Small intestine (tissue), 7 donors: ENCODE measurements around the gene ING5. TPM values are rescaled to one million over a fixed set of nuclear protein-coding genes. Genes with fewer than 3 reads are reported as not detected.

Experiments
- DNase-seq, 2 donors: peaks; one replicate each; pipeline versions ENCODE4 v3.0.0 to v3.0.0-alpha.2; 2013
- FAIRE-seq: peaks from 2 replicates; lab custom pipeline; 2012; peaks lifted over from hg19 to GRCh38; lab: Jason Lieb, UNC
- H3K27ac ChIP-seq, 3 donors: one replicate each; pipeline ENCODE4 v1.5.1; 2013; ENCODE audit warnings: low read length in 2 of 3, mild to moderate bottlenecking in 2 of 3, control low read depth in 1 of 3, inconsistent platforms in 1 of 3, low read depth in 1 of 3, moderate library complexity in 1 of 3
- H3K27me3 ChIP-seq, 3 donors: one replicate each; pipeline ENCODE4 v1.6.1; 2013; ENCODE audit warnings: low read length in 3 of 3, inconsistent platforms in 1 of 3; ENCODE audit not compliant: control insufficient read depth in 3 of 3, insufficient read depth in 3 of 3
- H3K36me3 ChIP-seq, 3 donors: one replicate each; pipeline ENCODE4 v1.6.1; 2013; ENCODE audit warnings: low read length in 3 of 3, inconsistent platforms in 1 of 3, low read depth in 1 of 3, mild to moderate bottlenecking in 1 of 3, moderate library complexity in 1 of 3; ENCODE audit not compliant: control insufficient read depth in 3 of 3, insufficient read depth in 2 of 3
- H3K4me1 ChIP-seq, 3 donors: one replicate each; pipeline ENCODE4 v1.6.1; 2013; ENCODE audit warnings: low read length in 2 of 3, inconsistent platforms in 1 of 3, low read depth in 1 of 3, mild to moderate bottlenecking in 1 of 3, moderate library complexity in 1 of 3; ENCODE audit not compliant: control insufficient read depth in 3 of 3, insufficient read depth in 2 of 3
- H3K4me3 ChIP-seq, 3 donors: one replicate each; pipeline ENCODE4 v1.5.1; 2013; ENCODE audit warnings: low read length in 3 of 3, control low read depth in 1 of 3, inconsistent platforms in 1 of 3, low read depth in 1 of 3, mild to moderate bottlenecking in 1 of 3, moderate library complexity in 1 of 3
- H3K9me3 ChIP-seq, 2 donors: one replicate each; pipeline ENCODE4 v1.6.1; 2013; ENCODE audit warnings: low read depth in 1 of 2, low read length in 1 of 2; ENCODE audit not compliant: control insufficient read depth in 2 of 2, insufficient read depth in 1 of 2
- WGBS, 3 donors: extraction: QIAGEN DNeasy Blood & Tissue Kit; methylation state at CpG; one replicate each; pipeline ENCODE4 v1.1.7; 2013; 5-methylcytosine and 5-hydroxymethylcytosine counted together
- polyA plus RNA-seq, 4 donors: library from polyadenylated mRNA; stranded (reverse) in 3 of 4; unstranded in 1 of 4; fragments of 200-250 nt in 3 of 4; fragments of 120-200 nt in 1 of 4; gene quantifications; one replicate each; pipeline versions ENCODE4 v1.2.1 to v1.2.3, GENCODE V29; 2013
- donor health status: healthy with polysubstance abuse.
- donor health status: control.
- donor health status: control.
- donor health status: Bipolar disorder and iron deficiency.
- donor health status: healthy.

ING5 gene
- polyA plus RNA-seq, 4 donors, result 20.3 to 44.5 (median 35.4) TPM

- Histone ChIP-seq H3K27me3 (no peaks in the 10 kb centered on the region), H3K36me3 (peaks cover 0 to 89% (median 2%) of the 10 kb centered on the region in 3 donors), H3K4me1 (no peaks in the 10 kb centered on the region), H3K4me3 (no peak overlapping the region), H3K9me3 (no peaks in the 10 kb centered on the region), H3K27ac (no peak overlapping the region)
- 91 to 94% (median 93%) methylated on average over 15 to 17 of the region's 17 CpGs for WGBS, 3 donors
- no peak for FAIRE-seq
- no peak for DNase-seq
These were observed 25.2 kb upstream of the ING5 start for GRCh38 chr2:241676665-241677064.

- Histone ChIP-seq H3K9me3 (no peaks in the 10 kb centered on the region), H3K36me3 (peaks cover 0 to 89% (median 2%) of the 10 kb centered on the region in 3 donors), H3K27me3 (no peaks in the 10 kb centered on the region), H3K4me1 (no peaks in the 10 kb centered on the region), H3K4me3 (no peak overlapping the region), H3K27ac (no peak overlapping the region)
- 94 to 95% (median 95%) methylated on average over 24 of the region's 24 CpGs for WGBS, 3 donors
- no peak for FAIRE-seq
- DNase-seq, result no peak
These were observed 24.4 kb upstream of the ING5 start for GRCh38 chr2:241677392-241677791.

GRCh38 chr2:241678307-241678706, 23.5 kb upstream of the ING5 start:
- Histone ChIP-seq H3K27ac (no peak overlapping the region), H3K27me3 (no peaks in the 10 kb centered on the region), H3K4me3 (no peak overlapping the region), H3K36me3 (peaks cover 0 to 84% (median 0%) of the 10 kb centered on the region in 3 donors), H3K9me3 (no peaks in the 10 kb centered on the region), H3K4me1 (no peaks in the 10 kb centered on the region)
- WGBS, 3 donors, result 93 to 94% (median 94%) methylated on average over 18 of the region's 18 CpGs
- FAIRE-seq, result no peak
- no peak for DNase-seq

- FAIRE-seq (no peak), DNase-seq (no peak)
- Histone ChIP-seq H3K4me3 (no peak overlapping the region), H3K27me3 (no peaks in the 10 kb centered on the region), H3K9me3 (no peaks in the 10 kb centered on the region), H3K4me1 (no peaks in the 10 kb centered on the region), H3K27ac (no peak overlapping the region), H3K36me3 (peaks cover 0 to 83% (median 0%) of the 10 kb centered on the region in 3 donors)
- WGBS, 3 donors, result 90 to 95% (median 95%) methylated on average over 22 of the region's 22 CpGs
These were observed 22.9 kb upstream of the ING5 start for GRCh38 chr2:241678784-241679540.

- 91 to 94% (median 92%) methylated on average over 12 of the region's 12 CpGs for WGBS, 3 donors
These were observed 21.8 kb upstream of the ING5 start for GRCh38 chr2:241680044-241680443.

GRCh38 chr2:241680827-241681599, 20.8 kb upstream of the ING5 start:
- Histone ChIP-seq H3K36me3 (peaks cover 0 to 71% (median 0%) of the 10 kb centered on the region in 3 donors), H3K4me3 (no peak overlapping the region), H3K27ac (no peak overlapping the region), H3K27me3 (no peaks in the 10 kb centered on the region), H3K4me1 (no peaks in the 10 kb centered on the region), H3K9me3 (no peaks in the 10 kb centered on the region)
- 90 to 93% (median 90%) methylated on average over 14 of the region's 14 CpGs for WGBS, 3 donors
- no peak for DNase-seq
- no peak for FAIRE-seq

More at GRCh38 chr2:241680044-241680443, 21.8 kb upstream of the ING5 start:
- Histone ChIP-seq H3K4me1 (no peaks in the 10 kb centered on the region), H3K27me3 (no peaks in the 10 kb centered on the region), H3K27ac (no peak overlapping the region), H3K4me3 (no peak overlapping the region), H3K36me3 (peaks cover 0 to 75% (median 0%) of the 10 kb centered on the region in 3 donors), H3K9me3 (no peaks in the 10 kb centered on the region)
- no peak for FAIRE-seq
- no peak for DNase-seq

- Histone ChIP-seq H3K27me3 (no peaks in the 10 kb centered on the region), H3K9me3 (no peaks in the 10 kb centered on the region), H3K36me3 (peaks cover 0 to 45% (median 0%) of the 10 kb centered on the region in 3 donors), H3K27ac (peak overlapping the region; percentile 2 to 45 (median 36)), H3K4me3 (peak overlapping the region; percentile 54 to 94 (median 77)), H3K4me1 (peaks cover 0 to 3% (median 0%) of the 10 kb centered on the region in 3 donors)
- no peak for DNase-seq
- 0 to 1% (median 0%) methylated on average over 29 to 37 of the region's 37 CpGs for WGBS, 3 donors
- FAIRE-seq, result no peak
These were observed 15.6 kb upstream of the ING5 start for GRCh38 chr2:241686324-241686649.

GRCh38 chr2:241686650-241687425, 15.0 kb upstream of the ING5 start, which contains the start of gene DTYMK:
Gene DTYMK (minus strand): TSS chr2:241686815. CDS start chr2:241686783, 32 bp downstream.
- Histone ChIP-seq H3K36me3 (peaks cover 0 to 45% (median 0%) of the 10 kb centered on the region in 3 donors), H3K27me3 (no peaks in the 10 kb centered on the region), H3K9me3 (no peaks in the 10 kb centered on the region), H3K4me1 (peaks cover 0 to 3% (median 0%) of the 10 kb centered on the region in 3 donors), H3K27ac (peak within 1 kb of the TSS; percentile 76 to 95 (median 89)), H3K4me3 (peak within 1 kb of the TSS; percentile 85 to 94 (median 90))
- FAIRE-seq (no peak), DNase-seq (peak; percentile 98 to 99)
- 0% methylated on average over 82 to 102 of the region's 102 CpGs for WGBS, 3 donors
